Daoy (cell line): ENCODE data around the gene CIDEC. TPM values are rescaled to one million over a fixed set of nuclear protein-coding genes. Genes with fewer than 3 reads are reported as not detected.
"Not testable (repeated sequence)": the region's sequence is repeated elsewhere in the genome, so short reads cannot be mapped to it uniquely, and the experiment has no call there.

Experiments
- DNase-seq: peaks from one replicate; pipeline ENCODE4 v3.0.0-alpha.2; 2015; ENCODE audit warnings: low read depth
- total RNA-seq: library from RNA; depleted of rRNA; stranded (reverse); fragments of >200 nt; shearing (Covaris generic); gene quantifications from 2 replicates; pipeline ENCODE4 v1.2.3, GENCODE V29; 2014

The CIDEC gene
- total RNA-seq, 1 experiment from 2014 or later: not detected

DNA sequence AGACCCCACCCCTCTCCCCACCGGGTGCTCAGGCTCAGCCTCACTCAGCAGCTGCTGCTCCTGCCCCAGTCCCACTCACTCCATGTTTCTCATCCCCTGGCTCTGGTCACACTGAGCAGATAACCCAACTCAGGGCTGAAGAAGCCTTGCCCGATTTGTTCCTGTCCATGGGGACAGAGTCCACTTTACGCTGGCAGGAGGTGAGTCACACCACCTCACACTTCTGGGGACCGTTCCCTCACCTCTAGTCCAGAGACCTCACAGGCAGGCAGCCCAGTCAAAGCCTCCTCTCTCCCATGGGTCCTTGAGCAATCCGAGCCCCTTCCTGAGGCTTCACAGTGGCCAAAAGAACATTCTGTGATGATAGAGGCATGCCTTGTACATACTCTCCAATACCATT is 1.4 kb downstream of the CIDEC start:
- no peak for DNase-seq

DNA sequence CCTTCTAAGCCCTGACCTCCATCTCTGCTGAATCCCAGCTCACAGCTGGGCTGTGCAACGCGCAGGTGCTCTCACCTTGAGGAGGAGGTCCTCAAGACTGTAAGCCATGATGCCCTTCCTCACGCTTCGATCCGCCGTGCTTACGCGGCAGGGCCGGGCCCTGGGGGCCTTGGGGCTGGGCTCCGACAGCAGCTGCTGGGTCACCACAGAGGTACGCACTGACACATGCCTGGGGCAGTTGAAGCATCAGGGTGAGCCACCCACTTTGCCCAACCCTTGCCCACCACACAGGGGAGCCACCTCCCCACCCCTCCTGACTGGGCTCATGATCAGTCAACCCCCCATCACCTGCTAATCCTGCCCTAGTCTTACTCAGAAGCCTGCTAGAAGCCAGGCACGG is 3.1 kb downstream of the CIDEC start:
- DNase-seq: no peak

DNA sequence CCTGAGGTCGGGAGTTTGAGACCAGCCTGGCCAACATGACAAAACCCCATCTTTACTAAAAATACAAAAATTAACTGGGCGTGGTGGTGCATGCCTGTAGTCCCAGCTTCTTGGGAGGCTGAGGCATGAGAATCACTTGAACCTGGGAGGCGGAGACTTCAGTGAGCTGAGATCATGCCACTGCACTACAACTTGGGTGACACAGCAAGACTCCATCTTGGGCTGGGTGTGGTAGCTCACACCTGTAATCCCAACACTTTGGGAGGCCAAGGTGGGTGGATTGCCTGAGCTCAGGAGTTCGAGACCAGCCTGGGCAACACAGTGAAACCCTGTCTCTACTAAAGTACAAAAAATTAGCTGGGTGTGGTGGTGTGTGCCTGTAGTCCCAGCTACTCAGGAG is 3.8 kb downstream of the CIDEC start:
- DNase-seq: not testable (repeated sequence)

DNA sequence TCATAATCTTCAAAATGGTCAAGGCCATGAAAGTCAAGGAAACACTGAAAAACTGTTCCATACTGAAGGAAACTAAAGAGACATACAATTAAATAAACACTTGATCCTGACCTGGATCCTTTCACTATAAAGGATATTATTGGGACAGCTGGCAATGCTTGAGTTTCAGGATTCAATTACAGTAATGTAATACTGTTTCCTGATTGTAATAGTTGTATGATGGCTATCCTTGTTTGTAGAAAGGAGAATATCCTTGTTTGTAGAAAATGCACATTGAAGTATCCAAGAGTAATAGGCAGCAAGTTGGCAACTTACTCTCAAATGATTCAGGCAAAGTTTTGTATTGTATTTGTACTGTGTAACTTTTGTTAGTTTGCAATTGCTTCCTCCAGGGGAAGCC is 4.6 kb downstream of the CIDEC start:
- no peak for DNase-seq

DNA sequence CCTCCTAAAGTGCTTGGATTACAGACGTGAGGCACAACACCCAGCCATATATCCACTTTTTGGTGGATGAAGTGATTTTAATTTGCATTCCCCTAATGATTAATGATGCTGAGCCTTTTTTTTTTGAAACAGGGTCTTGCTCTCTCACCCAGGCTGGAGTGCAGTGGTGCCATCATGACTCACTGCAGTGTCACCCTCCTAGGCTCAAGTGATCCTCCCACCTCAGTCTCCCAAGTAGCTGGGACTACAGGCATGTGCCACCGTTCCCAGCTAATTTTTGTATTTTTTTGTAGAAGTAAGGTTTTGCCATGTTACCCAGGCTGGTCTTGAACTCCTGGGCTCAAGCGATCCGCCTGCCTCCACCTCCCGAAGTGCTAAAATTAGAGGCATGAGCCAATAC is 8.0 kb downstream of the CIDEC start:
- peak; percentile 37 for DNase-seq

DNA sequence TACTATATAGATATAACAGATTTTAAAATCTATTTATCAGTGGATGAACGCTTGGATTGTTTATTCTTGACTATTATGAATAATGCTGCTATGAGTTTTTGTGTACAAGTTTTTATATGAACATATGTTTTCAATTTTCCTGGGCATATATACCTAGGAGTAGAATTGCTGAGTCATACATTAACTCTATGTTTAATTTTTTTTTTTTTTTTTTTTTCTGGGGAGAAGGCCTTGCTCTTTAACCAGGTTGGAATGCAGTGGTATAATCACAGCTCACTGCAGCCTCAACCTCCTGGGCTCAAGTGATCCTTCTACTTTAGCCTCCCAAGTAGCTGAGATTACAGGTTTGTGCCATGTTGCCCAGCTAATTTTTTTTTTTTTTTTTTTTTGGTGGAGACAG is 9.1 kb downstream of the CIDEC start:
- peak; percentile 28 for DNase-seq

DNA sequence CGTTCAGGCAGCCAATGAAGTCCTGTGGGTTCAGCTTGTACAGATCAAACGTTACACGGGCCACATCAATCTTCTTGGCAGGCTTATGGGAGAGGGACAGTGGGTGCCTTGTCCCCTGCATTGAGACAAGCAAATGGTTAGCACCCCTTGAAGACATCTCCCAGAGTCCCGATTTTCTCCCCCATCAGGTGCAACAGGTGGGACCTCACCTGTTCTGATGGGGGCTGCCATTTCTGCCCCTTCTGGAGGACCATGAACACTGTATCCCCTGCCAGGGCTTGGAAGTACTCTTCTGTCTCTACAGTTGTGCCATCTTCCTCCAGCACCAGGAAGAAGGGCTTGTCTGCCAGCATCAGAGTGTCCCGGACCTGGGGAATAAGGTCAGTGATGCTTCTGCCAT is 10.1 kb downstream of the CIDEC start:
- no peak for DNase-seq

DNA sequence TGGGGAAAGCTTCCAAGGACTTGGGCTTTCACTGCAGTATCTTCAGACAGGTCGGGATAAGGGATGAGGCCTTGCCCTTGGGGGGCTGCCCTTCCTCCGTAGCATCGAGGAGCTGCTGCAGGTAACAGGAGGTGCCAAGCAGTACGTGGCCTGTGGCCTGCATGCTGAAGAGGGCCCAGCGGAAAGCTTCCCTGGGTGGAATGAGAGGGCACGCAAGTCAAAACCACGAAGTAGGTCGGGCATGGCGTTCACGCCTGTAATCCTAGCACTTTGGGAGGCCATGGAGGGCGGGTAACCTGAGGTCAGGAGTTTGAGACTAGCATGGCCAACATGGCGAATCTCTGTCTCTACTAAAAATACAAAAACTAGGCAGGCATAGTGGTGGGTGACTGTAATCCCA is 12.9 kb downstream of the CIDEC start:
- DNase-seq: no peak

DNA sequence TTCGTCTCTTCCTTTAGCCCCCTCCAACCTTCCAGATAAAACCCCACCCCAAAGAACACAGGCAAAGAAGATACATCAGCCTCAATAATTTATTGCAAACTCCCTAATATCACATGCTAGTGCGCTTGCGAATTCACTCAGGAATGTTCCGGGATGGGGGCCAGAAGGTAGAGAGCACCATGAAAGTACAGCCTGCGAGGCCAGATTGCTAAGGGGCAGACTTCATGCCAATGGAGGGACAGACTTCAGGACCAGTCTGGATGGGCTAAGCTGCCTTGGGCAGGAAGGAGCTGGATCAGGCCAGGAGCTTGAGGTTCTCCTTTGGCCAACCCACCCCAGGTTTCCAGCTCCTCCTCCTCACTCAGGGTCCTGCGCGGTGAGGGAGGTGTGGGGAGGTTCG is 13.4 kb downstream of the CIDEC start:
- no peak for DNase-seq

DNA sequence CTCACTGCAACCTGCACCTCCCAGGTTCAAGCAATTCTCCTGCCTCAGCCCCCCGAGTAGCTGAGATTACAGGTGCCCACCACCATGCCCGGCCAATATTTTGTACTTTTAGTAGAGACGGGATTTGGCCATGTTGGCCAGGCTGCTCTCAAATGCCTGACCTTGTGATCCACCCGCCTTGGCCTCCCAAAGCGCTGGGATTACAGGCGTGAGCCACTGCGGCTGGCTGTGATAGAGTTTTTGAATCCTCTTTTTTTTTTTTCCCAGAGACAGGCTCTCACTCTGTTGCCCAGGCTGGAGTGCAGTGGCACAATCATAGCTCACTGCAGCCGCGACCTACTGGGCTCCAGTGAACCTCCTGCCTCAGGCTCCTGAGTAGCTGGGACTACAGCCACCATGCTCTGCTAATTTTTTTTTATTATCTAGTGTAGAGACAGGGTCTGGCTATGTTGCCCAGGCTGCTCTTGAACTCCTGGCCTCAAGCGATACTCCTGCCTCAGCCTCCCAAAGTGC is 14.9 kb downstream of the CIDEC start:
- DNase-seq: not testable (repeated sequence)

DNA sequence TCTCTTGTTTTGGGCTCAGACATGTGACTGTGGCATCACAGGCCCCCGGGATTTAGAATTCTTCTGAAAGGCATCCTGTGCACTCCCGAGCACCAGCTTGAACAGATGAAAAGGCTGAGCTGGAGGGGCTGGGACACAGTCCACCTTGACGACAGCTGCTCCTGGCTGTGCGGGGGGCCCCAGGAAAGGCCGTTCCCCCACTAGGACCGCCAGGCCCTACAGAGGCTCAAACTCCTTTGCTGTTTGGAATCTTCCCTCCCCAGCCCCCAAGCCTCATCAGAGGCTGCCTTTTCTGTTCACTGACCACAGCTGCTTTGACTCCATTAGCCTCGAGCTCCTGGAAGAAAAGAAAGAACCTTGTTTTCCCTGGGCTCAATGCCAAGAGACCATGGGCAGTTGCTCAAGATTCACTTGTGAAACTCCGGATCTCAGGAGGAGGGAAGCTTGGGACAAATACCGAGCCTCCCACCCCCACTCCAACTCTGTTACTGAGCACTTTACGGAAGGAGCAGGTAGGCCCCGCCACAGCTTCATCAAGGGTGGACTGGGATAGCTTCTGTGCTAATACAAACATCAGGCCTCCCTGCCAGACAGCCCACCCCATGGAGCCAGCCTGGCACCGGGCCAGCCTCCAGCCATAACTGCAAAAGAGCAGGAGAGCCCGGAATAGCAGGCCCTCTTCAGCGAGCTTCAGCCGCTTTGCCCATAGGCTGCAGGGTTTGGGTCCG is 15.7 kb downstream of the CIDEC start:
- DNase-seq: peak; percentile 17

DNA sequence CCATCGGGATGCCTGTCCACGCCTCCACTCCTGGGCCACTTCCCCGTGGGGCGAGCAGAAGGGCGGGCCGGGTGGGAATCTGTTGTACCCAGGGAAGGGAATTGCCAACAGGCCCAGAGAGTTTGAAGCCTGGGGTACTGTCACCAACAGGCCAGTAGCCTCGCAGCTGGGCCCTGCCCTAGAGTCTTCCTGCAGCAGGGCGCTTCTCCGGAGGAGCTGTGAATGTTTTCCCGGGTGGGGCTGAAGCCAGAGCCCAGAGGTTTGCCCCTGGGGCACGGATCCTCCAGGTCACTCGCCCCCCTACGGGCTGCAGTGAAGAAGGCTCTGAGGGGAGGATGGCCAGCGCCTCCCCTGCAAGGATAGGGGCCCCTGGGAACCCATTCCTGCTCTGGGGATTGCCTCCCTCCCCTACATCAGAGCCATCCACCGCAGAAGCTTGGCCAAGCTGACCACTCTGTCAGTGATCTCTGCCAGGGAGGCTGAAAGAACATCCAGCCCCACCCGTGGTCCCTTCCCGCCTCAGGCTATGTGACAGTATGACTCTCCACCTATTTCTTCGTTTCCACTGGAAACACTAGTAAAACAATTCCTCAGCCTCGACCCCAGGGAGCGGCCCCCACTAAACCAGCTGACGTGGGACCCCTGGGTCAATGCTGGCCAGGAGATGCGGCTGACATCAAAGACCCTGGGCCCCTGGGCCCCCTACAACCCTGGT is 16.8 kb downstream of the CIDEC start:
- no peak for DNase-seq

DNA sequence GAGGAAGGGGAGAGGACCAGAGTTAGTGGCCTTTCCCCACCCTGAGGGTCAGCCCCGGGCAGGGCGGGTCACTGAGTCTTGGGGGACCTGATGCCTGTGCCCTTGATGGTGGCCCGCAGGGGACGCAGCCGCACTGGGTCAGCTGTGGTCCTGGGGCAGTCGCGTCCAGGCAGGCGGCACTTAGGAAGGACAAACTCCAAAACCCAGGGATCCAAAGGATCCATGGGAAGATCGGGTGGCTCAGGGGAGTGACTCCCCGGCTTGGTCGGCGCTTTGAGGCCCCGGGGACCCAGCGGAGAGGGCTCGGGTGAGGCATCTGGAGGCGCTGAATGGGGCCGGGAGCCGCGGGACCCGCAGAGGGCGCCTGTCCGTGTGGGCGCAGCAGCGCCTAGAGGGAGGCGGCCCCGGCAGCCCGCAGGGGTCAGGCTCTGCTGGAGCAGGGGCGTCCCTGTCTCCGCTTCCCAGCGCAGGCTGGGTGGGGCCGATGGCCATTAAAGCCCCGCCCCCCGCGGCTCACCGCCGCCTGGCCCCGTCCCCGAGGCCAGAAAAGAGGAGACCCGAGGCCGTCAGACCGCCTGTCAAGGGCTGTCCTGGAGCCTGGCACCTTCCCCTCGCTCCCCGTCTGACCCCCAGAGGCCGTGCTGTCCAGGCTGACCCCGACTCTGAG is 17.5 kb downstream of the CIDEC start:
- DNase-seq: no peak

DNA sequence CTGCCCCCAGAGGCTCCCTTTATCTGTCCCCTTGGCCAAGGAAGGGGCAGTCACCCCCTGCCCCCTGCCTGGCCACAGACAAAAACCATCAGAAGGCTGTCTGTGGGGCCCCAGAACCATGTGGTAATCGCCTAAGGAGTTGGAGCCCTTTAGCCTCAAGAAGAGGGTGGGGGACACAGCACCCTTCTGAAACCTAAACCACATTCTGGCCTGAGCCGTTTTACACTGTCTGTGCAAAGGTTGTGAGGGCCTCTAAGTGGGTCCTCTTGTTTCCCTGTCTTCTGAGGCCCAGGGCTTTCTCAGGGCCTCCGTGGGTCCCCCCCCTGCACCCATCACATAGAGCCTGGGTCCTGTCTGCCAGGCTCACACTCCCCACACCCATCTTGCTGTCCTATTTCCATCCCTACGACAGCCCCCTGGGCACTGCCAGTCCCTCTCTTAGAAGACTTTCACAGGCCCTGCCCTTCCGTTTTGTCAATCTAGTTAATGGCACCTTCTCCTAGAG is 18.4 kb downstream of the CIDEC start:
- no peak for DNase-seq

DNA sequence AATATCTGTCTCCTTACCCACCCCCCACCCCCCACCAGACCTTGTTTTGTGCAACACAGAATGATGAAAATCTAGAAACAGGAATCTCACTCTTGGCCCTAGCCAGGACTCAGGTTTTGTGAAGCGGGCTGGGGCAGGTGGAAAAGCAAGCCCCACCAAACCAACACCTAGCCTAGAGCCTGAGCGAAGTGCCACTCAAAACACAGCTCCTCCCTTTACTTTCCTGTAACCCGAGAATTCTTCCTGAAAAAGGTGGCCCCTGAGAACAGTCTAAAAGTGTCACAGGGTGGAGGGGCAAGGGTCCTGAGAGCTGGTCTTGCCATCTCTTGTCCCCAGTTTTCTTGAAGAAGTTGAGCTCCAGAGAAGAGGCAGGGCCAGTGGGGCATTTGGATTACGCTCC is 18.9 kb downstream of the CIDEC start:
- no peak for DNase-seq

DNA sequence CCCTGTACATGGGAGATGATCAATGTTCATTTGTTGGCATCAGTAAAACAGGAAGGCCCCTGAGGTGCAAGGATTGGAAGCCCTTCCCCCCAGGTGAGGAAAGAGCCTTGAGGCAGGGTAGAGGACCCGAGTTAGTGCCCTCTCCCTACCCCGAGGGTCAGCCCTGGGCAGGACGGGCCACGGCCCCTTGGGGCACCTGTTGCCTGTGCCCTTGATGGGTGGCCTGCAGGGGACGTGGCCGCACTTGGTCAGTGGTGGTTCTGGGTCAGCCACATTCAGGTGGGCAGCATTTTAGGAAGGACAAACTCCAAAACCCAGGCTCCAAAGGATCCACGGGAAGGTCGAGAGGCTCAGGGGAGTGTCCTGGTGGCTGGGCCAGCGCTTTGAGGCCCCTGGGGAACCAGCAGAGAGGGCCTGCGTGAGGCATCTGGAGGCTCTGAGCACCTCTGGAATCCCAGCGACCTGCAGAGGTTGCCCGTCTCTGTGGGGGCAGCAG is 20.5 kb downstream of the CIDEC start:
- DNase-seq: no peak

DNA sequence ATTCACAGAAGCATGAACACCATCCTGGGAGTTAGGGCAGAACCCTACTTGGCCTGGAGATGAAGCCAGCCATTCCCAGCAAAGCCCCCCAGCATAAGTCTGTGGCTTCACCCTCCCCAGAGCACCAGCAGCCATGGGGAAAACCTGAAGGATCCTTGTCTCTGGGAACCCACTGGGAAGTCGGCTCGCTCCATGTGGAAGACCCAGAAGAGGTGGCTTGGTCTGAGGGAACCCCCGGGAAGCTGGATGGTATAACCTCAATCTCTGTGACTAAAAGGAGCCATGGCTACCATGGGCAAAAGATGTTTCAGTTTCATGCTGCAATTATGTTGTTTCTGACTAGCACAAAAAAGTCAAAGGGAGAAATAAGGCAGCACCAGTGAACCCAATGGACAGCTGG is 24.5 kb downstream of the CIDEC start:
- no peak for DNase-seq

DNA sequence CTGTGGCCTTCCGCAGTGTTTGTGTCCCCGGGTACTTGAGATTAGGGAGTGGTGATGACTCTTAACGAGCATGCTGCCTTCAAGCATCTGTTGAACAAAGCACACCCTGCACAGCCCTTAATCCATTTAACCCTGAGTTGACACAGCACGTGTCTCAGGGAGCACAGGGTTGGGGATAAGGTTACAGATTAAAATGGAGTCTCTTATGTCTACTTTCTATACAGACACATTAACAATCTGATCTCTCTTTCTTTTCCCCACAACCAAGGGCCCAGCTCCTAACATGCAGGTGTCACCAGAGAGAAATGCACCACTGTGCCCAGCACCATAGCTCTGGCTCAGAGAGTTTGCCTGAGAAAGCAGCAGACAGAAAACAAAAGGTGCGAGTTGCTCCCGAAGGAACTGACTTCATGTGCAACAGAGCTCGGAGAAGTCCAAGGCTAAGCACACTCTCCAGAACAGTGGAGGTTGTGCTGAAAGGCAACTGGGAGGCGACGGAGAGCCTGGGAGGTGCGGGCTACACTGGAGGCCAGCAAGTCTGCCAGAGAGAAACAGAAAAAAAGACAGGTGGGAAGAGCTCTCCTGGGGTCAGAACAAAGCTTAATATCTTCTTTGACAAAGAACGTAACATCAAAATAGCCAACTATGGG is 25.6 kb downstream of the CIDEC start:
- not testable (repeated sequence) for DNase-seq

DNA sequence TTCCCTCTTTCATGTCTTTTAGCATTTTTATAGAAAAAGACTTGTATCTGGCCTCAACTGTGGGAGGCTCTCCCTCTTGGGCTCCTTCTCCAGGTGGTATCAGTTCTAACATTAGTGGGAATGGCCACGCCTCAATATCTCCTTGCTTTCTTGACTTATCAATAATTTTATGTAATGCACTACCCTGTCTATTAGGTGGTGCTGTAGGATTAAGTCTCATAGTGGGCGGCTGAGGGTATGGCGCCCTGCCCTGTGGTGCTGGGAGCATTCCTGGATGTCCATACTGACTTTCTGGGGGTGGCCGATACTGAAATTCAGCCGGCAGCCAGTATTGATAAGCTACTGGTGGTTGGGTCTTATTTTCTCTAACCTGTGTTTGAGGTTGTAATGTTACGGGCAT is 27.5 kb downstream of the CIDEC start:
- no peak for DNase-seq

DNA sequence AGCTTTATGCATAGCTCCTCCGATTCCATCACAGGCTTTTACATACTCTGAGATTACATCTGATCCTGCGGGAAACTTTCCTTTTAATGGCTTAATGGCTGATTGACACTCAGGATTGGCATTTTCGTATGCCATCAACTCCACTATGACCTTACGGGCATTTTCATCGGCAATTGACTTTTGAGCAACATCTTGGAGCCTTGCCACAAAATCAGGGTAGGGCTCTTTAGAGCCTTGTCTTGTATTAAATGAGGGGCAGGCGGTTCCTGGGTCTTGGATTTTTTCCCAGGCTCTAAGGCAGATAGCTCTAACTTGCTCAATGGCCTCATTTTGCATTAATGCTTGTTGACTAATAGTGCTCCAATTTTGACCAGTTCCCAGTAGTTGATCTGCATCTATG is 28.1 kb downstream of the CIDEC start:
- DNase-seq: not testable (repeated sequence)

DNA sequence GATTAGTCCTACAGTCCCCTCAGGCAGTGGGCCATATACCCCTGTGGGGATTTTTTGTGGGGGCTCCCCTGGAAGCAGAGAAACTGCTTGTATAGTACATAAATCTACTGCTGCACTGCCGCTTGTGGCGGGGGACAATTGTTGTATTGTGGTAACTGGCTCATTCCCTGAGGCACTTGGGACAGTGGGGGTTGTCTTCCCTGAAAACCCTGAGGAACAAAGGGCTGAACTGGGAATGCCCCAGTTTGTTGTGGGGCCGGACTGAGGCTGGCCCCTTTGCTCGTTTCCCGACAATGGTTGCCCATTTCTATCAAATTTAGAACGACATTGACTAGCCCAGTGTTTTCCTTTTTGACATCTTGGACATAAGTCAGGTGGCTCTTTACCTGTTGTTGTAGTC is 28.7 kb downstream of the CIDEC start:
- DNase-seq: not testable (repeated sequence)

DNA sequence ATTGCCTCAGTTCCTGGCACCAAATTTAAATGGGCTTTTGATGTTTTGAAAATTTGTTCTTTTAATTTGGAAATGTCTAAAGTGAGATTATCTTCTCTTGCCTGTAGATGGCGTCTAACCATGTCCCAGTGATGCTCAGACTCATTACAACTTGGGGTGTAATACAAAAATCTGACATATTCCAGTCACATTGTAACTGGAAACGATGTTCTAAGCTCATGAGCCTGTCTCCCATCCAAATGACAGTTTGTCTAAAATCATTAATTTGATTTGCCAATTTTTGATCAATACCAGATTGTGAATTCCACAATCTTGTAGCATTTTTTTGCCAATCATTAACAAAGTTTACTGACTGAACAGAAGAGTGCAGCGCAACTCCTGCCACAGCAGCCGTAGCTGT is 31.2 kb downstream of the CIDEC start:
- DNase-seq: not testable (repeated sequence)
